HEK293 (cell line): ENCODE measurements around the gene SLC4A1AP.

Experiments used
- CTCF ChIA-PET: fragments of 350-600 bp; formaldehyde crosslinking; extraction: SDS; loops from one replicate; lab custom pipeline; 2021; ENCODE audit warnings: antibody characterized with exemption; lab: Yijun Ruan, JAX
- POLR2A ChIA-PET: fragments of 300-600 bp; formaldehyde crosslinking; extraction: SDS; loops from one replicate; lab custom pipeline; 2020; ENCODE audit warnings: antibody characterized with exemption, inconsistent platforms; lab: Yijun Ruan, JAX
- H3K27ac ChIP-seq: fragments of 200-500 bp; sonication (Bioruptor generic); 2 replicates; pipeline ENCODE4 v1.5.1; 2014; ENCODE audit warnings: low read depth, low read length, control low read depth, inconsistent platforms; ENCODE audit errors: extremely low read depth
- H3K36me3 ChIP-seq, 2 experiments: fragments of 200-500 bp in 1 of 2; sonication (Bioruptor generic) in 1 of 2; 1 replicate in 1 of 2; 2 replicates in 1 of 2; pipeline ENCODE4 v1.5.1; 2014 to 2017; ENCODE audit warnings: inconsistent platforms in 2 of 2, low read length in 2 of 2; ENCODE audit not compliant: control insufficient read depth in 2 of 2, insufficient read depth in 1 of 2
- H3K4me1 ChIP-seq: fragments of 200-500 bp; sonication (Bioruptor generic); 2 replicates; pipeline ENCODE4 v1.5.1; 2014; ENCODE audit warnings: mild to moderate bottlenecking, low read length, inconsistent platforms; ENCODE audit not compliant: control insufficient read depth, insufficient read depth
- H3K4me3 ChIP-seq: 2 replicates; pipeline ENCODE4 v1.5.1; 2011; ENCODE audit warnings: low read depth, mild to moderate bottlenecking, control low read depth, low read length, moderate library complexity
- H3K9me3 ChIP-seq: fragments of 200-500 bp; sonication (Bioruptor generic); 2 replicates; pipeline ENCODE4 v1.5.1; 2014; ENCODE audit warnings: low read depth, low read length, inconsistent platforms; ENCODE audit not compliant: control insufficient read depth, insufficient read depth
- EGR2 ChIP-seq: fragments of 450-650 bp; formaldehyde crosslinking; IDR thresholded peaks from 2 replicates; pipeline ENCODE4 v1.5.1; 2016; ENCODE audit warnings: low read depth, missing biosample characterization, missing genetic modification characterization
- ELK4 ChIP-seq: IDR thresholded peaks from 2 replicates; pipeline ENCODE4 v1.6.1; 2011; ENCODE audit warnings: mild to moderate bottlenecking, low read depth, low read length, borderline replicate concordance
- KLF8 ChIP-seq: fragments of 450-650 bp; formaldehyde crosslinking; IDR thresholded peaks from 2 replicates; pipeline ENCODE4 v1.5.1; 2016; ENCODE audit warnings: missing biosample characterization, missing genetic modification characterization
- KLF9 ChIP-seq: fragments of 450-650 bp; formaldehyde crosslinking; IDR thresholded peaks from 2 replicates; pipeline ENCODE4 v1.5.1; 2016; ENCODE audit warnings: missing biosample characterization, missing genetic modification characterization, low read depth
- MYNN ChIP-seq: fragments of 450-650 bp; formaldehyde crosslinking; IDR thresholded peaks from 2 replicates; pipeline ENCODE4 v1.5.1; 2016; ENCODE audit warnings: missing biosample characterization, missing genetic modification characterization, borderline replicate concordance
- REPIN1 ChIP-seq: fragments of 450-650 bp; formaldehyde crosslinking; IDR thresholded peaks from 2 replicates; pipeline ENCODE4 v1.5.1; 2017; ENCODE audit warnings: missing biosample characterization, missing genetic modification characterization, low read depth
- ZBTB20 ChIP-seq: fragments of 450-650 bp; formaldehyde crosslinking; IDR thresholded peaks from 2 replicates; pipeline ENCODE4 v1.5.1; 2016; ENCODE audit warnings: missing biosample characterization, missing genetic modification characterization
- ZBTB48 ChIP-seq: fragments of 450-650 bp; formaldehyde crosslinking; IDR thresholded peaks from 2 replicates; pipeline ENCODE4 v1.5.1; 2016; ENCODE audit warnings: missing biosample characterization, missing genetic modification characterization
- ZFP3 ChIP-seq: fragments of 450-650 bp; formaldehyde crosslinking; IDR thresholded peaks from 2 replicates; pipeline ENCODE4 v1.5.1; 2016; ENCODE audit warnings: low read depth, missing biosample characterization, missing genetic modification characterization
- ZNF24 ChIP-seq: fragments of 450-650 bp; formaldehyde crosslinking; IDR thresholded peaks from 2 replicates; pipeline ENCODE4 v1.5.1; 2016; ENCODE audit warnings: missing biosample characterization, missing genetic modification characterization
- ZNF266 ChIP-seq: fragments of 450-650 bp; formaldehyde crosslinking; IDR thresholded peaks from 2 replicates; pipeline ENCODE4 v1.5.1; 2016; ENCODE audit warnings: missing biosample characterization, missing genetic modification characterization, low read depth
- ZNF335 ChIP-seq: fragments of 450-650 bp; formaldehyde crosslinking; conservative IDR thresholded peaks from 2 replicates; pipeline ENCODE4 v1.5.1; 2016; ENCODE audit warnings: missing biosample characterization, missing genetic modification characterization
- ZNF416 ChIP-seq: fragments of 450-650 bp; formaldehyde crosslinking; IDR thresholded peaks from 2 replicates; pipeline ENCODE4 v1.5.1; 2016; ENCODE audit warnings: missing biosample characterization, missing genetic modification characterization
- ZNF473 ChIP-seq: fragments of 450-650 bp; formaldehyde crosslinking; IDR thresholded peaks from 2 replicates; pipeline ENCODE4 v1.5.1; 2017; ENCODE audit warnings: missing biosample characterization, missing genetic modification characterization
- ZNF549 ChIP-seq: fragments of 450-650 bp; IDR thresholded peaks from 2 replicates; pipeline ENCODE4 v1.5.1; 2018; ENCODE audit warnings: missing biosample characterization, missing genetic modification characterization, mild to moderate bottlenecking, inconsistent platforms, moderate library complexity
- ZNF664 ChIP-seq: fragments of 450-650 bp; formaldehyde crosslinking; IDR thresholded peaks from 2 replicates; pipeline ENCODE4 v1.5.1; 2016; ENCODE audit warnings: missing biosample characterization, missing genetic modification characterization
- ZNF704 ChIP-seq: fragments of 450-650 bp; formaldehyde crosslinking; IDR thresholded peaks from 2 replicates; pipeline ENCODE4 v1.5.1; 2016; ENCODE audit warnings: missing biosample characterization, missing genetic modification characterization
- ZSCAN18 ChIP-seq: fragments of 450-650 bp; formaldehyde crosslinking; IDR thresholded peaks from 2 replicates; pipeline ENCODE4 v1.5.1; 2016; ENCODE audit warnings: missing biosample characterization, missing genetic modification characterization
- TF ChIP-seq, protein P1 (sequence below): fragments of 450-650 bp; formaldehyde crosslinking; conservative IDR thresholded peaks from 2 replicates; pipeline ENCODE4 v1.5.1; 2016; ENCODE audit warnings: low read depth, missing biosample characterization, missing genetic modification characterization
- TF ChIP-seq, protein P2 (sequence below): fragments of 450-650 bp; IDR thresholded peaks from 2 replicates; pipeline ENCODE4 v1.5.1; 2018; ENCODE audit warnings: missing biosample characterization, missing genetic modification characterization

Gene SLC4A1AP

DNA sequence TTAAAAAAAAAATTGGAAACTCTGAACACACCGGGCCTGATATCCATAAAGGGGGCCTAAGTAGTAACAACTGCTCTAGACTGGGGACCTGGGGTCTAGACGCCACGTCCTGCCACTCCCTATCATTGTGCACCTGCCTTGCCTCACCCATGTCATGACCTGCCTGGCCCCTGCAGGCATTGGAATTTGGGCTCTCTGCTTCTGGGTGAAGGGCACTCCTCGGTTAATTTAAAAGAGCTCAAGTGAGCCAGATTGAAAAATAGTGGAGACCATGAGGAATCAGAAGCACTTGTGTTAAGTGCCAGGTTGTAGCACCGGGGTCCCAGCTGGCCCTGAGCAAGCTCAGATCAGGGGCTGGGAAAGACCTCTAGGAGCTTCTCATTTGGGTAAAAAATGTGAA is 48.1 kb downstream of the SLC4A1AP start (continued):
- TF ChIP-seq ZNF335 (tag by site-specific recombination): no peak
- TF ChIP-seq MYNN: no peak
- no peak for TF ChIP-seq ZFP3 (tag by site-specific recombination)
- no peak for TF ChIP-seq ZSCAN18
- no peak for TF ChIP-seq ZNF266 (tag by site-specific recombination)
- no peak for TF ChIP-seq KLF9

GRCh38 chr2:27712522-27712921 is 48.8 kb downstream of the SLC4A1AP start:
- ChIA-PET POLR2A (no interaction called here), CTCF (interaction anchor here (0.7 to 3.5 kb wide), 3 partner anchors 9 to 30 kb away, joined by 3 to 23 read pairs (median 7); no protein-coding TSS in a partner anchor)
- TF ChIP-seq, protein P1, sequence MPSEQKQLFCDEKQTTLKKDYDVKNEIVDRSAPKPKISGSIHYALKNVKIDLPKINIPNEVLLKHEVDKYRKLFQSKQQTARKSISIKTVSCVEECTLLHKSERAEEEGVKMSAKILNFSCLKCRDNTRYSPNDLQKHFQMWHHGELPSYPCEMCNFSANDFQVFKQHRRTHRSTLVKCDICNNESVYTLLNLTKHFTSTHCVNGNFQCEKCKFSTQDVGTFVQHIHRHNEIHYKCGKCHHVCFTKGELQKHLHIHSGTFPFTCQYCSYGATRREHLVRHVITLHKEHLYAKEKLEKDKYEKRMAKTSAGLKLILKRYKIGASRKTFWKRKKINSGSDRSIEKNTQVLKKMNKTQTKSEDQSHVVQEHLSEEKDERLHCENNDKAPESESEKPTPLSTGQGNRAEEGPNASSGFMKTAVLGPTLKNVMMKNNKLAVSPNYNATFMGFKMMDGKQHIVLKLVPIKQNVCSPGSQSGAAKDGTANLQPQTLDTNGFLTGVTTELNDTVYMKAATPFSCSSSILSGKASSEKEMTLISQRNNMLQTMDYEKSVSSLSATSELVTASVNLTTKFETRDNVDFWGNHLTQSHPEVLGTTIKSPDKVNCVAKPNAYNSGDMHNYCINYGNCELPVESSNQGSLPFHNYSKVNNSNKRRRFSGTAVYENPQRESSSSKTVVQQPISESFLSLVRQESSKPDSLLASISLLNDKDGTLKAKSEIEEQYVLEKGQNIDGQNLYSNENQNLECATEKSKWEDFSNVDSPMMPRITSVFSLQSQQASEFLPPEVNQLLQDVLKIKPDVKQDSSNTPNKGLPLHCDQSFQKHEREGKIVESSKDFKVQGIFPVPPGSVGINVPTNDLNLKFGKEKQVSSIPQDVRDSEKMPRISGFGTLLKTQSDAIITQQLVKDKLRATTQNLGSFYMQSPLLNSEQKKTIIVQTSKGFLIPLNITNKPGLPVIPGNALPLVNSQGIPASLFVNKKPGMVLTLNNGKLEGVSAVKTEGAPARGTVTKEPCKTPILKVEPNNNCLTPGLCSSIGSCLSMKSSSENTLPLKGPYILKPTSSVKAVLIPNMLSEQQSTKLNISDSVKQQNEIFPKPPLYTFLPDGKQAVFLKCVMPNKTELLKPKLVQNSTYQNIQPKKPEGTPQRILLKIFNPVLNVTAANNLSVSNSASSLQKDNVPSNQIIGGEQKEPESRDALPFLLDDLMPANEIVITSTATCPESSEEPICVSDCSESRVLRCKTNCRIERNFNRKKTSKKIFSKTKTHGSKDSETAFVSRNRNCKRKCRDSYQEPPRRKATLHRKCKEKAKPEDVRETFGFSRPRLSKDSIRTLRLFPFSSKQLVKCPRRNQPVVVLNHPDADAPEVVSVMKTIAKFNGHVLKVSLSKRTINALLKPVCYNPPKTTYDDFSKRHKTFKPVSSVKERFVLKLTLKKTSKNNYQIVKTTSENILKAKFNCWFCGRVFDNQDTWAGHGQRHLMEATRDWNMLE: no peak
- TF ChIP-seq ZNF416 (tag by site-specific recombination) (no peak), ZNF704 (tag by site-specific recombination) (no peak), EGR2 (tag by site-specific recombination) (no peak), ZBTB20 (tag by site-specific recombination) (no peak), ZNF24 (tag by site-specific recombination) (no peak), ZNF473 (tag by site-specific recombination) (no peak), ZBTB48 (tag by site-specific recombination) (no peak), MYNN (no peak), KLF8 (tag by site-specific recombination) (no peak), REPIN1 (tag by site-specific recombination) (no peak), ZNF549 (tag by site-specific recombination) (no peak), ZNF664 (tag by site-specific recombination) (no peak), ELK4 (no peak)
- TF ChIP-seq, protein P2, sequence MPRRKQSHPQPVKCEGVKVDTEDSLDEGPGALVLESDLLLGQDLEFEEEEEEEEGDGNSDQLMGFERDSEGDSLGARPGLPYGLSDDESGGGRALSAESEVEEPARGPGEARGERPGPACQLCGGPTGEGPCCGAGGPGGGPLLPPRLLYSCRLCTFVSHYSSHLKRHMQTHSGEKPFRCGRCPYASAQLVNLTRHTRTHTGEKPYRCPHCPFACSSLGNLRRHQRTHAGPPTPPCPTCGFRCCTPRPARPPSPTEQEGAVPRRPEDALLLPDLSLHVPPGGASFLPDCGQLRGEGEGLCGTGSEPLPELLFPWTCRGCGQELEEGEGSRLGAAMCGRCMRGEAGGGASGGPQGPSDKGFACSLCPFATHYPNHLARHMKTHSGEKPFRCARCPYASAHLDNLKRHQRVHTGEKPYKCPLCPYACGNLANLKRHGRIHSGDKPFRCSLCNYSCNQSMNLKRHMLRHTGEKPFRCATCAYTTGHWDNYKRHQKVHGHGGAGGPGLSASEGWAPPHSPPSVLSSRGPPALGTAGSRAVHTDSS (tag by site-specific recombination): no peak
- Histone ChIP-seq H3K9me3 (no peaks in the 10 kb centered on the region), H3K4me1 (peaks cover 4% of the 10 kb centered on the region; the same call in 1 of the 2 replicates), H3K27ac (no peak overlapping the region), H3K4me3 (no peak overlapping the region), H3K36me3 (no peaks in the 10 kb centered on the region)
